SU-DHL-6 (cell line): Measurements from ENCODE around the gene GRIA2.

ENCODE experiments used
- H2AFZ ChIP-seq: fragments of 200-600 bp; sonication (generic); 2 replicates; pipeline ENCODE4 v1.6.1; 2014; ENCODE audit warnings: low read depth, mild to moderate bottlenecking, moderate library complexity, mixed read lengths, antibody characterized with exemption, low read length; ENCODE audit not compliant: severe bottlenecking
- H3F3A ChIP-seq: fragments of 200-600 bp; shearing (Covaris generic); 2 replicates; pipeline ENCODE4 v1.6.0; 2016; ENCODE audit warnings: antibody characterized with exemption, mild to moderate bottlenecking; ENCODE audit not compliant: insufficient read depth
- H3K27ac ChIP-seq: fragments of 200-600 bp; sonication (generic); 2 replicates; pipeline ENCODE4 v1.5.1; 2016; ENCODE audit warnings: low read depth, mild to moderate bottlenecking, low read length, moderate library complexity, mixed read lengths
- H3K27me3 ChIP-seq: fragments of 200-600 bp; sonication (generic), shearing (Covaris generic); 2 replicates; pipeline ENCODE4 v1.6.0; 2014; ENCODE audit warnings: mild to moderate bottlenecking, low read length
- H3K36me3 ChIP-seq: fragments of 200-600 bp; sonication (generic); 2 replicates; pipeline ENCODE4 v1.6.1; 2014; ENCODE audit warnings: mild to moderate bottlenecking, low read length, mixed read lengths
- H3K4me2 ChIP-seq: fragments of 300-600, 200-600 bp; shearing (Covaris generic), sonication (generic); 2 replicates; pipeline ENCODE4 v1.6.0; 2014; ENCODE audit warnings: low read length, low read depth, mild to moderate bottlenecking; ENCODE audit not compliant: poor library complexity, severe bottlenecking
- H3K4me3 ChIP-seq: fragments of 200-600 bp; sonication (generic); 2 replicates; pipeline ENCODE4 v1.5.1; 2014; ENCODE audit warnings: antibody characterized with exemption, low read length, mild to moderate bottlenecking, mixed read lengths; ENCODE audit not compliant: insufficient read depth, poor library complexity, severe bottlenecking
- H3K79me2 ChIP-seq: fragments of 200-600 bp; sonication (generic); 2 replicates; pipeline ENCODE4 v1.6.1; 2014; ENCODE audit warnings: mild to moderate bottlenecking, low read length, moderate library complexity; ENCODE audit not compliant: insufficient read depth
- H3K9ac ChIP-seq: fragments of 200-600 bp; sonication (generic); 2 replicates; pipeline ENCODE4 v1.7.0; 2014; ENCODE audit warnings: mild to moderate bottlenecking, low read length
- H3K9me2 ChIP-seq: fragments of 200-600 bp; sonication (generic); replicated peaks from 2 replicates; pipeline ENCODE4 v1.6.1; 2014; ENCODE audit warnings: low read length; ENCODE audit not compliant: insufficient read depth
- H3K9me3 ChIP-seq: fragments of 200-600 bp; sonication (generic); 2 replicates; pipeline ENCODE4 v1.6.1; 2014; ENCODE audit warnings: low read length, mixed read lengths; ENCODE audit not compliant: insufficient read depth
- H4K20me1 ChIP-seq: fragments of 200-600 bp; sonication (generic); 2 replicates; pipeline ENCODE4 v1.6.1; 2014; ENCODE audit warnings: low read depth, mild to moderate bottlenecking, antibody characterized with exemption, low read length, moderate library complexity, mixed read lengths
- CTCF ChIP-seq: fragments of 200-600 bp; sonication (generic); IDR thresholded peaks from one replicate; pipeline ENCODE4 v1.5.1; 2017; ENCODE audit warnings: antibody characterized with exemption, mild to moderate bottlenecking, low read length, moderate library complexity; ENCODE audit not compliant: insufficient read depth, poor library complexity, severe bottlenecking
- EZH2phosphoT487 ChIP-seq: fragments of 200-600 bp; sonication (generic), shearing (Covaris generic); conservative IDR thresholded peaks from 2 replicates; pipeline ENCODE4 v1.6.1; 2018; ENCODE audit warnings: mild to moderate bottlenecking, antibody characterized with exemption, low read length, moderate library complexity, mixed read lengths

The GRIA2 gene

GRCh38 chr4:157282019-157282418 lies 61.5 kb downstream of the GRIA2 start:
- no peak overlapping the region for H2AFZ ChIP-seq
- H3K36me3 ChIP-seq, result no peaks in the 10 kb centered on the region
- no peaks in the 10 kb centered on the region for H4K20me1 ChIP-seq
- H3K27ac ChIP-seq, result no peak overlapping the region
- no peaks in the 10 kb centered on the region for H3K79me2 ChIP-seq
- H3K9ac ChIP-seq, result no peak overlapping the region
- H3K4me3 ChIP-seq, result no peak overlapping the region
- no peaks in the 10 kb centered on the region for H3K9me3 ChIP-seq
- no peaks in the 10 kb centered on the region; the same call in 1 of the 2 replicates for H3K9me2 ChIP-seq
- H3K27me3 ChIP-seq, result no peaks in the 10 kb centered on the region
- H3F3A ChIP-seq, result no peaks in the 10 kb centered on the region
- TF ChIP-seq EZH2phosphoT487 (no peak), CTCF (no peak)
- H3K4me2 ChIP-seq, result no peak overlapping the region

GRCh38 chr4:157287445-157287844 lies 66.9 kb downstream of the GRIA2 start:
- no peak for TF ChIP-seq CTCF
- no peak for TF ChIP-seq EZH2phosphoT487
- Histone ChIP-seq H3K4me2 (no peak overlapping the region), H2AFZ (no peak overlapping the region)

GRCh38 chr4:157290622-157291021 lies 70.1 kb downstream of the GRIA2 start:
- no peaks in the 10 kb centered on the region for H3K36me3 ChIP-seq

More at GRCh38 chr4:157287445-157287844, 66.9 kb downstream of the GRIA2 start:
- Histone ChIP-seq H3K27me3 (no peaks in the 10 kb centered on the region), H3K4me3 (no peak overlapping the region), H3K9me3 (no peaks in the 10 kb centered on the region), H3K9ac (no peak overlapping the region), H4K20me1 (no peaks in the 10 kb centered on the region), H3K36me3 (no peaks in the 10 kb centered on the region), H3K79me2 (no peaks in the 10 kb centered on the region), H3K9me2 (no peaks in the 10 kb centered on the region; the same call in 1 of the 2 replicates), H3F3A (no peaks in the 10 kb centered on the region), H3K27ac (no peak overlapping the region)

More at GRCh38 chr4:157290622-157291021, 70.1 kb downstream of the GRIA2 start:
- Histone ChIP-seq H3K27ac (no peak overlapping the region), H3K79me2 (no peaks in the 10 kb centered on the region), H3K4me3 (no peak overlapping the region), H3K27me3 (no peaks in the 10 kb centered on the region), H3F3A (no peaks in the 10 kb centered on the region), H3K9me2 (no peaks in the 10 kb centered on the region), H3K9ac (no peak overlapping the region), H3K4me2 (no peak overlapping the region), H3K9me3 (no peaks in the 10 kb centered on the region), H4K20me1 (no peaks in the 10 kb centered on the region), H2AFZ (no peak overlapping the region)
- no peak for TF ChIP-seq CTCF
- TF ChIP-seq EZH2phosphoT487, result no peak
